GM19043 (cell line): ENCODE measurements around the gene SMOC1.

Experiments
- ATAC-seq: cut with Tn5 transposase; IDR thresholded peaks from one replicate; pipeline ENCODE4 v1.9.1; 2021; ENCODE audit warnings: low read depth; ENCODE audit not compliant: unreplicated experiment

Gene SMOC1

GRCh38 chr14:70029296-70030132 lies 150.3 kb downstream of the SMOC1 start:
- ATAC-seq: no peak

GRCh38 chr14:70032016-70032415 lies 152.8 kb downstream of the SMOC1 start:
- no peak for ATAC-seq

GRCh38 chr14:70032447-70032846 lies 153.2 kb downstream of the SMOC1 start:
- ATAC-seq: no peak

- no peak for ATAC-seq
Observed at GRCh38 chr14:70033116-70033515, 153.9 kb downstream of the SMOC1 start.

GRCh38 chr14:70033561-70033960 lies 154.3 kb downstream of the SMOC1 start:
- no peak for ATAC-seq

- ATAC-seq: no peak
Observed at GRCh38 chr14:70034257-70034656, 155.0 kb downstream of the SMOC1 start.

- ATAC-seq: no peak
Observed at GRCh38 chr14:70036665-70037064, 157.4 kb downstream of the SMOC1 start.

- no peak for ATAC-seq
Observed at GRCh38 chr14:70043001-70043400, 163.8 kb downstream of the SMOC1 start.

- no peak for ATAC-seq
Observed at GRCh38 chr14:70045310-70045709, 166.1 kb downstream of the SMOC1 start.

GRCh38 chr14:70045844-70046535 lies 166.8 kb downstream of the SMOC1 start:
- ATAC-seq: no peak

GRCh38 chr14:70047598-70048312 lies 168.5 kb downstream of the SMOC1 start:
- ATAC-seq: no peak

GRCh38 chr14:70048313-70048654 lies 169.1 kb downstream of the SMOC1 start:
- no peak for ATAC-seq

GRCh38 chr14:70049605-70050004 lies 170.4 kb downstream of the SMOC1 start:
- no peak for ATAC-seq

GRCh38 chr14:70050136-70050535 lies 170.9 kb downstream of the SMOC1 start:
- no peak for ATAC-seq

- no peak for ATAC-seq
Observed at GRCh38 chr14:70052990-70053389, 173.8 kb downstream of the SMOC1 start.

- ATAC-seq: no peak
Observed at GRCh38 chr14:70057519-70058136, 178.4 kb downstream of the SMOC1 start.

GRCh38 chr14:70059545-70059944 lies 180.3 kb downstream of the SMOC1 start:
- ATAC-seq: no peak

GRCh38 chr14:70061108-70061507 lies 181.9 kb downstream of the SMOC1 start:
- ATAC-seq: no peak

- ATAC-seq: no peak
Observed at GRCh38 chr14:70064136-70064865, 185.1 kb downstream of the SMOC1 start.

- ATAC-seq: no peak
Observed at GRCh38 chr14:70067810-70068209, 188.6 kb downstream of the SMOC1 start.
